Heart right ventricle (tissue), 16 donors: ENCODE measurements around the gene SMURF1. TPM values are rescaled to one million over a fixed set of nuclear protein-coding genes. Genes with fewer than 3 reads are reported as not detected.

Experiments
- ATAC-seq, 8 donors: fragments of 200-7000 bp; cut with Tn5 transposase; one replicate each; pipeline ENCODE4 v1.9.1; 2020; ENCODE audit warnings: mild to moderate bottlenecking in 8 of 8, moderate library complexity in 8 of 8, moderate number of reproducible peaks in 1 of 8
- DNase-seq, 2 donors: peaks; one replicate each; pipeline ENCODE4 v3.0.0-alpha.2; 2020
- H3K27ac ChIP-seq, 10 donors: fragments of 200-600 bp; sonication (generic) in 2 of 10; one replicate each; pipeline versions ENCODE4 v1.5.0 to v1.8.0; 2020 to 2022; ENCODE audit warnings: mild to moderate bottlenecking in 3 of 10
- H3K27me3 ChIP-seq, 7 donors: fragments of 200-600 bp; one replicate each; pipeline ENCODE4 v1.8.0; 2021 to 2022; ENCODE audit warnings: mild to moderate bottlenecking in 2 of 7
- H3K36me3 ChIP-seq, 9 donors: fragments of 200-600 bp; sonication (generic) in 1 of 9; one replicate each; pipeline versions ENCODE4 v1.5.0 to v1.8.0; 2020 to 2022; ENCODE audit warnings: mild to moderate bottlenecking in 2 of 9
- H3K4me1 ChIP-seq, 9 donors: fragments of 200-600 bp; sonication (generic) in 1 of 9; one replicate each; pipeline versions ENCODE4 v1.5.0 to v1.8.0; 2020 to 2022; ENCODE audit warnings: mild to moderate bottlenecking in 4 of 9
- H3K4me3 ChIP-seq, 10 donors: fragments of 200-600 bp; sonication (generic) in 2 of 10; one replicate each; pipeline versions ENCODE4 v1.5.0 to v1.8.0; 2020 to 2022; ENCODE audit warnings: mild to moderate bottlenecking in 7 of 10, moderate library complexity in 2 of 10
- H3K9me3 ChIP-seq, 11 donors: fragments of 200-600 bp in 10 of 11; sonication (generic) in 2 of 11; one replicate each; pipeline versions ENCODE4 v1.5.0 to v1.8.0; 2013 to 2022; ENCODE audit warnings: mild to moderate bottlenecking in 2 of 11, control low read depth in 1 of 11, moderate library complexity in 1 of 11
- CTCF ChIP-seq, 9 donors: fragments of 200-600 bp; sonication (generic) in 2 of 9; IDR thresholded peaks; one replicate each; pipeline versions ENCODE4 v1.5.0 to v1.8.0; 2021 to 2022; ENCODE audit warnings: antibody characterized with exemption in 9 of 9, mild to moderate bottlenecking in 5 of 9, moderate library complexity in 1 of 9
- WGBS, 2 donors: extraction: QIAGEN DNeasy Blood & Tissue Kit; methylation state at CpG; one replicate each; pipeline ENCODE4 v1.1.7; 2013; ENCODE audit warnings: inconsistent platforms in 1 of 2; 5-methylcytosine and 5-hydroxymethylcytosine counted together
- intact Hi-C, 10 donors: fragments of 100-400 bp; cut with DNase I; formaldehyde crosslinking; loops; one replicate each; pipeline versions ENCODE4 v1.11.1 to v1.14.2; 2022
- polyA plus RNA-seq, 2 donors: library from polyadenylated mRNA; stranded (reverse); fragments of 200-250 nt; gene quantifications; one replicate each; pipeline ENCODE4 v1.2.3, GENCODE V29; 2013
- total RNA-seq, 10 donors: library from RNA; stranded (reverse); fragmentation: NEBNext Ultra II Directional in 3 of 10; extraction: Animal tissue kit (Norgen Biotek cat#: 25700) in 3 of 10; gene quantifications; one replicate each; pipeline versions ENCODE4 v1.2.1 to v1.2.4, GENCODE V29; 2021 to 2023
- donor health status: Arrhythmogenic right ventricular cardiomyopathy.
- donor health status: ischemic (EF 13 %, LVEDD 7.1; RV severe dilation, severe dysfunction).
- donor health status: healthy with polysubstance abuse.
- donor health status: DM: no; HTN: yes; CAD: no.
- donor health status: DM: no; HTN: no; CAD: no.
- donor health status: ischemic (EF 25% LVEDD 6.9; RV normal size, moderate dysfunction).
- donor health status: ischemic (EF 25% LVEDD 5.7; RV mildly dilated, moderate dysfunction).
- donor health status: healthy.
- donor health status: DM: yes; HTN: yes; CAD: no.
- donor health status: Ischemic cardiomyopathy.
- donor health status: ischemic (EF 35%, LVEDD 5.7; RV mildly dilated, moderate dysfunction).
- donor health status: nonischemic (EF 11% LVEDD 7.7; RV severe dilation, severe dysfunction).
- donor health status: DM: yes; HTN: yes; CAD: no.
- donor health status: PGD.
- donor health status: ischemic (EF 29% LVEDD 5.4; RV normal size, mild dysfunction).
- donor health status: nonischemic (EF 23%, LVEDD 6.1; RV moderate dilation, normal function).

The SMURF1 gene
- total and polyA plus RNA-seq, 12 donors, result 4.2 to 14.7 (median 10.8) TPM

GRCh38 chr7:99177165-99177564 lies 33.3 kb upstream of the SMURF1 start:
- DNase-seq (no peak), ATAC-seq (no peak)
- Histone ChIP-seq H3K4me1 (no peaks in the 10 kb centered on the region), H3K4me3 (no peak overlapping the region), H3K36me3 (no peaks in the 10 kb centered on the region), H3K27ac (no peak overlapping the region), H3K9me3 (no peaks in the 10 kb centered on the region), H3K27me3 (peaks cover 0 to 10% (median 0%) of the 10 kb centered on the region in 7 donors)
- WGBS, 2 donors, result 78 to 85% methylated on average over 10 of the region's 10 CpGs
- no peak for TF ChIP-seq CTCF (IDR thresholded peaks at IDR 0.05)
- intact Hi-C loops, result no loop called here

GRCh38 chr7:99173787-99174186 lies 29.9 kb upstream of the SMURF1 start:
- peaks cover 0 to 7% (median 0%) of the 10 kb centered on the region in 7 donors for H3K27me3 ChIP-seq
- H3K4me1 ChIP-seq, result no peaks in the 10 kb centered on the region
- no peak overlapping the region for H3K27ac ChIP-seq
- no peaks in the 10 kb centered on the region for H3K9me3 ChIP-seq
- no peaks in the 10 kb centered on the region for H3K36me3 ChIP-seq
- ATAC-seq (no peak), DNase-seq (no peak)
- WGBS, 2 donors, result 85 to 86% methylated on average over 6 of the region's 6 CpGs
- intact Hi-C loops, result no loop called here
- no peak for TF ChIP-seq CTCF (IDR thresholded peaks at IDR 0.05)
- H3K4me3 ChIP-seq, result no peak overlapping the region

GRCh38 chr7:99171731-99172130 lies 27.8 kb upstream of the SMURF1 start:
- intact Hi-C loops, result no loop called here
- 52 to 66% methylated on average over 4 of the region's 4 CpGs for WGBS, 2 donors

DNA sequence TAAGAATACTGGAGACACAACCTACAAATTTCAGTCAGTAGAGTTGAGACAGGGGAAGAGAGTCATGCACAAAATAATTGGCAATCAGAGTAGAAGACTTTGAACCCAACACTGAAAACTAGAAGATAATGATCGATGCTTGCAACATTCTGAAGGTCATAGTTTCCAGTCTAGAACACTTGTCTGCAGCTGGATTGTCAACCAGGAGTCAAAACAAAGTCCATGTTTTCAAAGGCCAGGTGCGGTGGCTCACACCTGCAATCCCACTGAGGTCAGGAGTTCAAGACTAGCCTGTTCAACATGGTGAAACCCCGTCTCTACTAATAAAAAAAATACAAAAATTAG lies 26.8 kb upstream of the SMURF1 start:
- DNase-seq (no peak), ATAC-seq (no peak)
- Histone ChIP-seq H3K4me1 (no peaks in the 10 kb centered on the region), H3K36me3 (no peaks in the 10 kb centered on the region), H3K9me3 (no peaks in the 10 kb centered on the region), H3K27me3 (no peaks in the 10 kb centered on the region), H3K4me3 (no peak overlapping the region), H3K27ac (no peak overlapping the region)
- no peak for TF ChIP-seq CTCF (IDR thresholded peaks at IDR 0.05)
- 91% methylated on average over 3 of the region's 3 CpGs for WGBS, 2 donors
- intact Hi-C loops, result no loop called here

More at GRCh38 chr7:99171731-99172130, 27.8 kb upstream of the SMURF1 start:
- no peak for TF ChIP-seq CTCF (IDR thresholded peaks at IDR 0.05)
- DNase-seq (no peak), ATAC-seq (no peak)
- Histone ChIP-seq H3K27ac (no peak overlapping the region), H3K4me3 (no peak overlapping the region), H3K9me3 (no peaks in the 10 kb centered on the region), H3K4me1 (no peaks in the 10 kb centered on the region), H3K27me3 (peaks cover 0 to 3% (median 0%) of the 10 kb centered on the region in 7 donors), H3K36me3 (no peaks in the 10 kb centered on the region)
